SU-DHL-6 (cell line): ENCODE measurements around the gene GFRA4.

Experiments used
- EZH2phosphoT487 ChIP-seq: fragments of 200-600 bp; sonication (generic), shearing (Covaris generic); conservative IDR thresholded peaks from 2 replicates; pipeline ENCODE4 v1.6.1; 2018; ENCODE audit warnings: mild to moderate bottlenecking, antibody characterized with exemption, low read length, moderate library complexity, mixed read lengths
- TF ChIP-seq, protein P1 (sequence below): fragments of 200-600 bp; sonication (generic); IDR thresholded peaks from one replicate; pipeline ENCODE4 v1.5.1; 2017; ENCODE audit warnings: antibody characterized with exemption, mild to moderate bottlenecking, low read length, moderate library complexity; ENCODE audit not compliant: insufficient read depth, poor library complexity, severe bottlenecking

DNA sequence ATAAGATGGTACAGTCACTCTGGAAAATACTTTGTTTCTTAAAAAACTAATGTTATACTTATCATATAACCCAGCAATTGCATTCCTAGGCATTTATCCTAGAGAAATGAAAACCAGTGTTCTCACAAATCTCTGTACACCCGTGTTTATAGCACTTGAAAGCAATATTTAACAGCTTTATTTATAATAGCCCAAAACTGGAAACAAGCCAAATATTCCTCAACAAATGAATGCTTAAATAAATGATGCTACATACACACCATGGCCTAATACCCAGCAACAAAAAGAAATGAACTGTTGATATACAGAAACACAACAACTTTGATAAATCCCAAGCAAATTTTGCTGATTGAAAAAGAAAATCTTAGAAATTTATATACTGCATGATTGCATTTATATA, 51.3 kb downstream of the GFRA4 start:
- TF ChIP-seq, protein P1, sequence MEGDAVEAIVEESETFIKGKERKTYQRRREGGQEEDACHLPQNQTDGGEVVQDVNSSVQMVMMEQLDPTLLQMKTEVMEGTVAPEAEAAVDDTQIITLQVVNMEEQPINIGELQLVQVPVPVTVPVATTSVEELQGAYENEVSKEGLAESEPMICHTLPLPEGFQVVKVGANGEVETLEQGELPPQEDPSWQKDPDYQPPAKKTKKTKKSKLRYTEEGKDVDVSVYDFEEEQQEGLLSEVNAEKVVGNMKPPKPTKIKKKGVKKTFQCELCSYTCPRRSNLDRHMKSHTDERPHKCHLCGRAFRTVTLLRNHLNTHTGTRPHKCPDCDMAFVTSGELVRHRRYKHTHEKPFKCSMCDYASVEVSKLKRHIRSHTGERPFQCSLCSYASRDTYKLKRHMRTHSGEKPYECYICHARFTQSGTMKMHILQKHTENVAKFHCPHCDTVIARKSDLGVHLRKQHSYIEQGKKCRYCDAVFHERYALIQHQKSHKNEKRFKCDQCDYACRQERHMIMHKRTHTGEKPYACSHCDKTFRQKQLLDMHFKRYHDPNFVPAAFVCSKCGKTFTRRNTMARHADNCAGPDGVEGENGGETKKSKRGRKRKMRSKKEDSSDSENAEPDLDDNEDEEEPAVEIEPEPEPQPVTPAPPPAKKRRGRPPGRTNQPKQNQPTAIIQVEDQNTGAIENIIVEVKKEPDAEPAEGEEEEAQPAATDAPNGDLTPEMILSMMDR: no peak
- TF ChIP-seq EZH2phosphoT487: no peak
